Natural killer cell (primary cell): Measurements from ENCODE around the gene CXCR5. TPM values are rescaled to one million over a fixed set of nuclear protein-coding genes. Genes with fewer than 3 reads are reported as not detected.

Experiments used
- ATAC-seq, 3 donors: fragments of 150-1000 bp in 2 of 3; fragments of 200-7000 bp in 1 of 3; cut with Tn5 transposase; 1 replicate in 1 of 3; 2 replicates in 2 of 3; pipeline ENCODE4 v1.10.0; 2021; ENCODE audit warnings: mild to moderate bottlenecking in 2 of 3, moderate library complexity in 2 of 3
- DNase-seq, 2 donors: peaks; one replicate each; pipeline versions ENCODE4 v3.0.0 to v3.0.0-alpha.2; 2013 to 2021; ENCODE audit warnings: mixed read lengths in 1 of 2
- H3K27ac ChIP-seq: one replicate; pipeline ENCODE4 v1.5.1; 2013; ENCODE audit warnings: mild to moderate bottlenecking, low read length
- H3K27me3 ChIP-seq: one replicate; pipeline ENCODE4 v1.6.1; 2013; ENCODE audit warnings: low read length; ENCODE audit not compliant: control insufficient read depth, insufficient read depth
- H3K36me3 ChIP-seq: one replicate; pipeline ENCODE4 v1.6.1; 2013; ENCODE audit warnings: low read length; ENCODE audit not compliant: control insufficient read depth, insufficient read depth
- H3K4me1 ChIP-seq: one replicate; pipeline ENCODE4 v1.6.1; 2013; ENCODE audit warnings: low read length; ENCODE audit not compliant: control insufficient read depth, insufficient read depth
- H3K4me3 ChIP-seq: one replicate; pipeline ENCODE4 v1.5.1; 2013; ENCODE audit warnings: low read length
- H3K9me3 ChIP-seq: one replicate; pipeline ENCODE4 v1.6.1; 2013; ENCODE audit warnings: low read length; ENCODE audit not compliant: control insufficient read depth, insufficient read depth
- H3K27ac Mint-ChIP-seq, 2 donors: one replicate each; pipeline ENCODE4 v1.8.0; 2022; ENCODE audit warnings: mild to moderate bottlenecking in 2 of 2, mixed read lengths in 2 of 2, moderate library complexity in 1 of 2
- H3K27me3 Mint-ChIP-seq, 2 donors: one replicate each; pipeline ENCODE4 v1.8.0; 2022; ENCODE audit warnings: low read depth in 2 of 2, mixed read lengths in 2 of 2
- H3K36me3 Mint-ChIP-seq: one replicate; pipeline ENCODE4 v1.8.0; 2022; ENCODE audit warnings: mixed read lengths
- H3K4me1 Mint-ChIP-seq, 2 donors: one replicate each; pipeline ENCODE4 v1.8.0; 2022; ENCODE audit warnings: mixed read lengths in 2 of 2
- H3K4me3 Mint-ChIP-seq: one replicate; pipeline ENCODE4 v1.8.0; 2022; ENCODE audit warnings: mild to moderate bottlenecking, moderate library complexity, mixed read lengths
- H3K9me3 Mint-ChIP-seq, 2 donors: one replicate each; pipeline ENCODE4 v1.8.0; 2022; ENCODE audit warnings: mixed read lengths in 2 of 2
- WGBS: methylation state at CpG from one replicate; pipeline ENCODE4 v1.1.7; 2013; ENCODE audit warnings: missing lambda C conversion rate; ENCODE audit not compliant: insufficient coverage; 5-methylcytosine and 5-hydroxymethylcytosine counted together
- intact Hi-C: fragments of 100-400 bp; cut with micrococcal nuclease; formaldehyde crosslinking; loops from one replicate; pipeline ENCODE4 v1.14.2; 2022
- total RNA-seq, 4 donors: library from RNA; stranded (reverse); fragments of 120-200 nt in 1 of 4; gene quantifications; one replicate each; pipeline versions ENCODE4 v1.2.3 to v1.2.4, GENCODE V29; 2013 to 2022
- TF ChIP-seq, protein P1 (sequence below): fragments of 200-600 bp; IDR thresholded peaks from one replicate; pipeline ENCODE4 v1.8.0; 2022; ENCODE audit warnings: antibody characterized with exemption

Gene CXCR5
- total RNA-seq, 3 donors from 2014 or later (not counting 1 experiment from before 2014, with no cell fraction given) = 0.56 to 1.3 (median 0.86) TPM

DNA sequence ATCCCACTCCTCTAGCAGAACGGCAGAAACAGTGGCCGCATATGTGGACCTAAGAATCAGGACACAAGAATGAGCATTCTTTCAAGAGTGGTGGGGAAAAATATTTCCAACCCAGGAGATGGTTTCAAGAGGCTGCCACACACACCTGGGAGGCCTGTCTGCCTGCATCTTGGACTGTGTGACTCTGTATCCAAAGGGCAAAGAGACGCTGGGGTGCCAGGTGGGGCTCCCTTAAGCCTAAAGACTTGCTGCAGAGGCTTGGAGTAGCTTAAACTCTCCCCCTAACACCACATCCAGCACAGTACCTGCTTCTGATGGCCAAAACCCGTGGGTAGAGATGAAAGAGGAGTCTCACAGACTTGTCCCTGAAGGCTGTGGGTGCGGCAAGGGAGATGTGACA is 3.5 kb downstream of the CXCR5 start:
- Mint-ChIP-seq H3K4me1 (peaks cover 26 to 47% of the 10 kb centered on the region in 2 donors), H3K36me3 (no peaks in the 10 kb centered on the region), H3K4me3 (no peak overlapping the region), H3K9me3 (no peaks in the 10 kb centered on the region), H3K27ac (peak overlapping the region in 1 of 2 donors; percentile 71), H3K27me3 (no peaks in the 10 kb centered on the region)
- TF ChIP-seq, protein P1, sequence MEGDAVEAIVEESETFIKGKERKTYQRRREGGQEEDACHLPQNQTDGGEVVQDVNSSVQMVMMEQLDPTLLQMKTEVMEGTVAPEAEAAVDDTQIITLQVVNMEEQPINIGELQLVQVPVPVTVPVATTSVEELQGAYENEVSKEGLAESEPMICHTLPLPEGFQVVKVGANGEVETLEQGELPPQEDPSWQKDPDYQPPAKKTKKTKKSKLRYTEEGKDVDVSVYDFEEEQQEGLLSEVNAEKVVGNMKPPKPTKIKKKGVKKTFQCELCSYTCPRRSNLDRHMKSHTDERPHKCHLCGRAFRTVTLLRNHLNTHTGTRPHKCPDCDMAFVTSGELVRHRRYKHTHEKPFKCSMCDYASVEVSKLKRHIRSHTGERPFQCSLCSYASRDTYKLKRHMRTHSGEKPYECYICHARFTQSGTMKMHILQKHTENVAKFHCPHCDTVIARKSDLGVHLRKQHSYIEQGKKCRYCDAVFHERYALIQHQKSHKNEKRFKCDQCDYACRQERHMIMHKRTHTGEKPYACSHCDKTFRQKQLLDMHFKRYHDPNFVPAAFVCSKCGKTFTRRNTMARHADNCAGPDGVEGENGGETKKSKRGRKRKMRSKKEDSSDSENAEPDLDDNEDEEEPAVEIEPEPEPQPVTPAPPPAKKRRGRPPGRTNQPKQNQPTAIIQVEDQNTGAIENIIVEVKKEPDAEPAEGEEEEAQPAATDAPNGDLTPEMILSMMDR = no peak
- WGBS = 65% methylated on average over 5 of the region's 5 CpGs
- no peak for ATAC-seq
- no peak for DNase-seq
- Histone ChIP-seq H3K27ac (peak overlapping the region; percentile 27), H3K9me3 (no peaks in the 10 kb centered on the region), H3K4me3 (no peak overlapping the region), H3K4me1 (peaks cover 52% of the 10 kb centered on the region), H3K27me3 (no peaks in the 10 kb centered on the region), H3K36me3 (no peaks in the 10 kb centered on the region)
- intact Hi-C loops = no loop called here

- H3K36me3 Mint-ChIP-seq = no peaks in the 10 kb centered on the region
- DNase-seq (no peak), ATAC-seq (no peak)
- no peaks in the 10 kb centered on the region for H3K36me3 ChIP-seq
- H3K9me3 ChIP-seq = no peaks in the 10 kb centered on the region
- H3K4me1 ChIP-seq = peaks cover 64% of the 10 kb centered on the region
- no peak overlapping the region for H3K27ac ChIP-seq
- TF ChIP-seq, protein P1 = no peak
- no peaks in the 10 kb centered on the region for H3K9me3 Mint-ChIP-seq
- WGBS = 92% methylated on average over 5 of the region's 5 CpGs
- H3K4me1 Mint-ChIP-seq = peaks cover 34 to 53% of the 10 kb centered on the region in 2 donors
- H3K27me3 ChIP-seq = no peaks in the 10 kb centered on the region
- H3K27ac Mint-ChIP-seq = peak overlapping the region in 1 of 2 donors; percentile 11
- no peak overlapping the region for H3K4me3 Mint-ChIP-seq
- H3K27me3 Mint-ChIP-seq = no peaks in the 10 kb centered on the region
- no peak overlapping the region for H3K4me3 ChIP-seq
- intact Hi-C loops = no loop called here
Measured at GRCh38 chr11:118888398-118888797, 4.7 kb downstream of the CXCR5 start.

DNA sequence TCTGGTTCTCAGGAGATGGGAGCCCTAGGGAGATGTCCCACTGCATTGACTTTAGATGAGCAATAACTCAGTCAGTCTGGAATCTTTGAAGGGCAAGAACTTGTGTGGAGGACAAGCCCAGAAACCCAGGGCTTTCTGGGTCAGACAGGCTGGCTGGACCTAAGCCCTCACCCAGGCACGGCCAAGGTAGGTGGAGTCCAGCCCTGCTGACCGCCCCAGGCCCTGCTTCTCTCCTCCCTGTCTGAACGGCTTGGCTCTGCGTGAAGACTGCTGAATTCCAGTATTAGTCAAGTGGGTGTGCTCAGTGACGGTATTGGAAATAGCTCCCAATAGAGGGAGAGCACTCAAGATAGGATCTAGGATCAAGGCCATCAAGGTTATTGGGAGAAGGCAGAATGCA is 6.1 kb downstream of the CXCR5 start:
- Histone ChIP-seq H3K4me3 (no peak overlapping the region), H3K27me3 (no peaks in the 10 kb centered on the region), H3K36me3 (no peaks in the 10 kb centered on the region), H3K9me3 (no peaks in the 10 kb centered on the region), H3K4me1 (peaks cover 78% of the 10 kb centered on the region), H3K27ac (no peak overlapping the region)
- Mint-ChIP-seq H3K27ac (peak overlapping the region in 1 of 2 donors; percentile 56), H3K36me3 (no peaks in the 10 kb centered on the region), H3K27me3 (no peaks in the 10 kb centered on the region), H3K4me3 (peak overlapping the region; percentile 25), H3K9me3 (no peaks in the 10 kb centered on the region), H3K4me1 (peaks cover 45 to 66% of the 10 kb centered on the region in 2 donors)
- WGBS = 92% methylated on average over 5 of the region's 5 CpGs
- ATAC-seq (no peak), DNase-seq (no peak)
- intact Hi-C loops = no loop called here
- TF ChIP-seq, protein P1 = no peak

DNA sequence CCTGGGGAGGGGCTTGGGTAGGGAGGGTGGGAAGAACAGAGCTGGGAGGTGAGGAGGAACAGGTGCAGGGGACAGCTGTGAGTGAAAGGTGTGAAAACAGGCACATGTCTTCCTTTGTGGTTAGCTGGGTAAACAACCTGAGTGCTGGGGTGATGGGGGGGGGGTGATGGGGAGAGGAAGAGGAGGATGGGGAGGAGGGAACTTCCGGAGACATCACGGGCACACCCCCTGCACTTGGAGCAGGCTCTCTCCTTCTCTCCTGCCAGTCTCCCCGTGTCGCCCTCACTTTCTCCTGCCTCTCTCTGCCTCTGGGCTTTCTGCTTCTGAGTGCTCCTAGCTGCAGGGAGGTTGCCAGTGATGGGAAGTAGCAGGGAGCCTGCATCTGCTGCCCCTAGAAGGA is 8.8 kb downstream of the CXCR5 start:
- no peaks in the 10 kb centered on the region for H3K9me3 Mint-ChIP-seq
- 0% methylated on average over 4 of the region's 4 CpGs for WGBS
- intact Hi-C loops = no loop called here
- H3K4me3 ChIP-seq = no peak overlapping the region
- TF ChIP-seq, protein P1 = no peak
- ATAC-seq = peak in 2 of 3 donors; percentile 49 to 51
- peak overlapping the region; percentile 55 for H3K27ac ChIP-seq
- peak overlapping the region; percentile 75 to 82 for H3K27ac Mint-ChIP-seq
- peaks cover 99% of the 10 kb centered on the region for H3K4me1 ChIP-seq
- DNase-seq = peak in 1 of 2 donors; percentile 87
- H3K4me3 Mint-ChIP-seq = peak overlapping the region; percentile 59
- H3K36me3 ChIP-seq = peaks cover 13% of the 10 kb centered on the region
- H3K27me3 ChIP-seq = no peaks in the 10 kb centered on the region
- H3K27me3 Mint-ChIP-seq = no peaks in the 10 kb centered on the region
- no peaks in the 10 kb centered on the region for H3K36me3 Mint-ChIP-seq
- H3K4me1 Mint-ChIP-seq = peaks cover 50 to 73% of the 10 kb centered on the region in 2 donors
- H3K9me3 ChIP-seq = no peaks in the 10 kb centered on the region
